Measurements from ENCODE around the gene MZF1.

- no peak for TF ChIP-seq CTCF (IDR thresholded peaks at IDR 0.05)
- no peak for TF ChIP-seq POLR2A (IDR thresholded peaks at IDR 0.05)
Observed at GRCh38 chr19:58584498-58585441, 11.6 kb upstream of the MZF1 start.
